Measurements from ENCODE around the gene SPA17. TPM values are rescaled to one million over a fixed set of nuclear protein-coding genes. Genes with fewer than 3 reads are reported as not detected.

SPA17 gene
- total RNA-seq, 1 experiment from 2014 or later = 3.8 TPM

GRCh38 chr11:124740277-124740882 is 66.7 kb downstream of the SPA17 start:
- TF ChIP-seq, protein P1, sequence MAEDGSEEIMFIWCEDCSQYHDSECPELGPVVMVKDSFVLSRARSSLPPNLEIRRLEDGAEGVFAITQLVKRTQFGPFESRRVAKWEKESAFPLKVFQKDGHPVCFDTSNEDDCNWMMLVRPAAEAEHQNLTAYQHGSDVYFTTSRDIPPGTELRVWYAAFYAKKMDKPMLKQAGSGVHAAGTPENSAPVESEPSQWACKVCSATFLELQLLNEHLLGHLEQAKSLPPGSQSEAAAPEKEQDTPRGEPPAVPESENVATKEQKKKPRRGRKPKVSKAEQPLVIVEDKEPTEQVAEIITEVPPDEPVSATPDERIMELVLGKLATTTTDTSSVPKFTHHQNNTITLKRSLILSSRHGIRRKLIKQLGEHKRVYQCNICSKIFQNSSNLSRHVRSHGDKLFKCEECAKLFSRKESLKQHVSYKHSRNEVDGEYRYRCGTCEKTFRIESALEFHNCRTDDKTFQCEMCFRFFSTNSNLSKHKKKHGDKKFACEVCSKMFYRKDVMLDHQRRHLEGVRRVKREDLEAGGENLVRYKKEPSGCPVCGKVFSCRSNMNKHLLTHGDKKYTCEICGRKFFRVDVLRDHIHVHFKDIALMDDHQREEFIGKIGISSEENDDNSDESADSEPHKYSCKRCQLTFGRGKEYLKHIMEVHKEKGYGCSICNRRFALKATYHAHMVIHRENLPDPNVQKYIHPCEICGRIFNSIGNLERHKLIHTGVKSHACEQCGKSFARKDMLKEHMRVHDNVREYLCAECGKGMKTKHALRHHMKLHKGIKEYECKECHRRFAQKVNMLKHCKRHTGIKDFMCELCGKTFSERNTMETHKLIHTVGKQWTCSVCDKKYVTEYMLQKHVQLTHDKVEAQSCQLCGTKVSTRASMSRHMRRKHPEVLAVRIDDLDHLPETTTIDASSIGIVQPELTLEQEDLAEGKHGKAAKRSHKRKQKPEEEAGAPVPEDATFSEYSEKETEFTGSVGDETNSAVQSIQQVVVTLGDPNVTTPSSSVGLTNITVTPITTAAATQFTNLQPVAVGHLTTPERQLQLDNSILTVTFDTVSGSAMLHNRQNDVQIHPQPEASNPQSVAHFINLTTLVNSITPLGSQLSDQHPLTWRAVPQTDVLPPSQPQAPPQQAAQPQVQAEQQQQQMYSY (CRISPR knock-in tag; IDR thresholded peaks at IDR 0.05) = 0 out of 2 replicates have a peak, but pooled peaks have one; percentile 27
- TF ChIP-seq ELF4 (CRISPR knock-in tag; IDR thresholded peaks at IDR 0.05; ENCODE audit: low read depth) (no peak), IRF2 (CRISPR knock-in tag; IDR thresholded peaks at IDR 0.05; ENCODE audit: borderline replicate concordance, low read depth) (no peak)
- H3K27me3 Mint-ChIP-seq (ENCODE audit: low read depth) = peaks cover 99% of the 10 kb centered on the region
- DNase-seq (ENCODE audit: low spot score) (no peak), ATAC-seq (peak; percentile 24)
- peaks cover 30% of the 10 kb centered on the region for H3K4me1 Mint-ChIP-seq
- ChIA-PET POLR2A (interaction anchor here (0.6 to 0.9 kb wide), 2 partner anchors 61 to 226 kb away, joined by 3 read pairs; no protein-coding TSS in a partner anchor), CTCF (interaction anchor here (0.9 to 1.9 kb wide), 14 partner anchors 10 to 136 kb away, joined by 3 to 14 read pairs (median 6); partner anchors contain the start of genes ROBO3, SIAE and SPA17)
- H3K9me3 Mint-ChIP-seq = no peaks in the 10 kb centered on the region
- H3K36me3 Mint-ChIP-seq = no peaks in the 10 kb centered on the region
- peak overlapping the region; percentile 77 for H3K4me3 Mint-ChIP-seq
- no peak overlapping the region for H3K27ac Mint-ChIP-seq

- Mint-ChIP-seq H3K36me3 (no peaks in the 10 kb centered on the region), H3K4me3 (no peak overlapping the region), H3K27ac (no peak overlapping the region), H3K9me3 (no peaks in the 10 kb centered on the region), H3K27me3 (ENCODE audit: low read depth) (peaks cover 99% of the 10 kb centered on the region), H3K4me1 (peaks cover 39% of the 10 kb centered on the region)
- DNase-seq (ENCODE audit: low spot score) (no peak), ATAC-seq (no peak)
- TF ChIP-seq NR1H2 (CRISPR knock-in tag; IDR thresholded peaks at IDR 0.05) (no peak), PRRX2 (CRISPR knock-in tag; IDR thresholded peaks at IDR 0.05) (no peak), SOX15 (CRISPR knock-in tag; IDR thresholded peaks at IDR 0.05) (no peak), USF1 (CRISPR knock-in tag; IDR thresholded peaks at IDR 0.05) (no peak), ZNF532 (CRISPR knock-in tag; IDR thresholded peaks at IDR 0.05; ENCODE audit: borderline replicate concordance) (no peak), ZNF396 (CRISPR knock-in tag; IDR thresholded peaks at IDR 0.05; ENCODE audit: borderline replicate concordance) (no peak)
- CTCF ChIA-PET = interaction anchor here (0.8 to 1.5 kb wide), 4 partner anchors 16 to 96 kb away, joined by 3 read pairs; partner anchors contain the start of gene ESAM
- POLR2A ChIA-PET = interaction anchor here (0.8 kb wide), 1 partner anchor 117 kb away, joined by 3 read pairs; no protein-coding TSS in a partner anchor
These were observed 68.9 kb downstream of the SPA17 start for GRCh38 chr11:124742555-124742954.

DNA sequence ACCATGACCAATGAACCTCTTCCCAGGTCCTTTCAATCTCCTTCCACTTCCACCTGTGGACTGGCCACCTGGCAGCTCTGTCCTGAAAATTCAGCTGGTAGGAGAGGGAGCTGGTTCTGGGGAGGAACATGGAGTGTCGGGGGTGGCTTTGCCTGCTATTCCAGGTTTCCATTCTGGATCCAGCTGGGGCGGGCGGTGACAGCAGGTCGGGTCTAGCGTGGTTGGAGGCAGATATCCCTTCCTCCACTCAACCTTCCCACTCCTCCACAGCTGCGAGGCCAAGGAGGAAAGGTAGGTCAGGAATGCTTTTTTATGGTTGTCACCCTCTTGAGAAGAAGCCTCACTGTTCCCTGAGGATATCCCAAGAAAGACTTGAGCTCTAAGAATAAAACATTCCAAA is 69.3 kb downstream of the SPA17 start:
- Mint-ChIP-seq H3K4me1 (peaks cover 44% of the 10 kb centered on the region), H3K27me3 (ENCODE audit: low read depth) (peaks cover 99% of the 10 kb centered on the region)
- CTCF ChIA-PET = interaction anchor here (0.6 to 1.1 kb wide), 5 partner anchors 11 to 95 kb away, joined by 3 to 4 read pairs (median 3); partner anchors contain the start of gene ESAM
- no peak for TF ChIP-seq ZNF423 (CRISPR knock-in tag; IDR thresholded peaks at IDR 0.05)
- TF ChIP-seq TCF7 (CRISPR knock-in tag; IDR thresholded peaks at IDR 0.05; ENCODE audit: low read depth) = no peak
- no peak for TF ChIP-seq GTF2I (CRISPR knock-in tag; conservative IDR thresholded peaks at IDR 0.05)
- TF ChIP-seq, protein P2, sequence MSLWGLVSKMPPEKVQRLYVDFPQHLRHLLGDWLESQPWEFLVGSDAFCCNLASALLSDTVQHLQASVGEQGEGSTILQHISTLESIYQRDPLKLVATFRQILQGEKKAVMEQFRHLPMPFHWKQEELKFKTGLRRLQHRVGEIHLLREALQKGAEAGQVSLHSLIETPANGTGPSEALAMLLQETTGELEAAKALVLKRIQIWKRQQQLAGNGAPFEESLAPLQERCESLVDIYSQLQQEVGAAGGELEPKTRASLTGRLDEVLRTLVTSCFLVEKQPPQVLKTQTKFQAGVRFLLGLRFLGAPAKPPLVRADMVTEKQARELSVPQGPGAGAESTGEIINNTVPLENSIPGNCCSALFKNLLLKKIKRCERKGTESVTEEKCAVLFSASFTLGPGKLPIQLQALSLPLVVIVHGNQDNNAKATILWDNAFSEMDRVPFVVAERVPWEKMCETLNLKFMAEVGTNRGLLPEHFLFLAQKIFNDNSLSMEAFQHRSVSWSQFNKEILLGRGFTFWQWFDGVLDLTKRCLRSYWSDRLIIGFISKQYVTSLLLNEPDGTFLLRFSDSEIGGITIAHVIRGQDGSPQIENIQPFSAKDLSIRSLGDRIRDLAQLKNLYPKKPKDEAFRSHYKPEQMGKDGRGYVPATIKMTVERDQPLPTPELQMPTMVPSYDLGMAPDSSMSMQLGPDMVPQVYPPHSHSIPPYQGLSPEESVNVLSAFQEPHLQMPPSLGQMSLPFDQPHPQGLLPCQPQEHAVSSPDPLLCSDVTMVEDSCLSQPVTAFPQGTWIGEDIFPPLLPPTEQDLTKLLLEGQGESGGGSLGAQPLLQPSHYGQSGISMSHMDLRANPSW (CRISPR knock-in tag; conservative IDR thresholded peaks at IDR 0.05; ENCODE audit: low read depth) = no peak
- TF ChIP-seq, protein P1 (CRISPR knock-in tag; IDR thresholded peaks at IDR 0.05) = peak; percentile 44; the same call in 1 of the 2 replicates
- TF ChIP-seq NFATC4 (CRISPR knock-in tag; IDR thresholded peaks at IDR 0.05) = no peak
- no peak for TF ChIP-seq PRRX2 (CRISPR knock-in tag; IDR thresholded peaks at IDR 0.05)
- no peak for TF ChIP-seq ZNF263 (CRISPR knock-in tag; IDR thresholded peaks at IDR 0.05; ENCODE audit: low read depth)

More for the DNA sequence above, 69.3 kb downstream of the SPA17 start:
- no peaks in the 10 kb centered on the region for H3K9me3 Mint-ChIP-seq
- H3K4me3 Mint-ChIP-seq = no peak overlapping the region
- DNase-seq (ENCODE audit: low spot score) = no peak
- H3K36me3 Mint-ChIP-seq = no peaks in the 10 kb centered on the region
- no peak for ATAC-seq
- no peak overlapping the region for H3K27ac Mint-ChIP-seq
- POLR2A ChIA-PET = no interaction called here

Measured in WTC11 (cell line).